SK-N-SH treated with all-trans-retinoic acid at 6 μM for 48 hours (cell line): ENCODE data around the gene TMBIM1.

Experiments used
- ATAC-seq: fragments of 200-7000 bp; cut with Tn5 transposase; 3 replicates; pipeline ENCODE4 v1.9.1; 2020; ENCODE audit warnings: mild to moderate bottlenecking, moderate library complexity
- ARNTL ChIP-seq: fragments of 450-650 bp; formaldehyde crosslinking; IDR thresholded peaks from 2 replicates; pipeline ENCODE4 v1.5.0; 2020; ENCODE audit warnings: low read depth, mild to moderate bottlenecking, moderate library complexity, borderline replicate concordance
- BACH2 ChIP-seq: fragments of 250-450 bp; sonication (Bioruptor Pico); IDR thresholded peaks from 2 replicates; pipeline ENCODE4 v1.9.0; 2021; ENCODE audit warnings: mild to moderate bottlenecking, borderline replicate concordance
- CREB5 ChIP-seq: fragments of 250-450 bp; sonication (Bioruptor Pico); IDR thresholded peaks from 2 replicates; pipeline ENCODE4 v1.5.1; 2020; ENCODE audit warnings: low read depth, mild to moderate bottlenecking, moderate library complexity
- CSDC2 ChIP-seq: fragments of 250-450 bp; sonication (Bioruptor Pico); IDR thresholded peaks from 2 replicates; pipeline ENCODE4 v1.5.0; 2020; ENCODE audit warnings: mild to moderate bottlenecking, moderate library complexity
- CSRNP3 ChIP-seq: fragments of 250-450 bp; sonication (Bioruptor Pico); IDR thresholded peaks from 2 replicates; pipeline ENCODE4 v1.5.1; 2021; ENCODE audit warnings: mild to moderate bottlenecking, moderate library complexity
- ESRRG ChIP-seq: fragments of 250-450 bp; sonication (Bioruptor Pico); IDR thresholded peaks from 2 replicates; pipeline ENCODE4 v1.6.1; 2021; ENCODE audit warnings: mild to moderate bottlenecking
- GLIS3 ChIP-seq: fragments of 250-450 bp; sonication (Bioruptor Pico); IDR thresholded peaks from 2 replicates; pipeline ENCODE4 v1.5.0; 2020; ENCODE audit warnings: mild to moderate bottlenecking, moderate library complexity
- ISL1 ChIP-seq: fragments of 250-450 bp; sonication (Bioruptor Pico); IDR thresholded peaks from 2 replicates; pipeline ENCODE4 v2.1.2; 2022; ENCODE audit warnings: mild to moderate bottlenecking, moderate library complexity
- OSR1 ChIP-seq: fragments of 250-450 bp; sonication (Bioruptor Pico); IDR thresholded peaks from 2 replicates; pipeline ENCODE4 v1.8.0; 2022; ENCODE audit warnings: moderate library complexity, mild to moderate bottlenecking, inconsistent platforms
- SNAI2 ChIP-seq: fragments of 250-450 bp; sonication (Bioruptor Pico); IDR thresholded peaks from 2 replicates; pipeline ENCODE4 v1.5.0; 2020; ENCODE audit warnings: mild to moderate bottlenecking, moderate library complexity
- TCF4 ChIP-seq: fragments of 250-450 bp; sonication (Bioruptor Pico); IDR thresholded peaks from 2 replicates; pipeline ENCODE4 v1.8.0; 2021; ENCODE audit warnings: mild to moderate bottlenecking, moderate library complexity, borderline replicate concordance
- TOX ChIP-seq: fragments of 250-450 bp; sonication (Bioruptor Pico); IDR thresholded peaks from 2 replicates; pipeline ENCODE4 v1.8.0; 2021; ENCODE audit warnings: mild to moderate bottlenecking, moderate library complexity, borderline replicate concordance
- TSHZ2 ChIP-seq: fragments of 250-450 bp; sonication (Bioruptor Pico); IDR thresholded peaks from 2 replicates; pipeline ENCODE4 v1.5.0; 2020; ENCODE audit warnings: mild to moderate bottlenecking, moderate library complexity
- ZC3H10 ChIP-seq: fragments of 250-450 bp; sonication (Bioruptor Pico); IDR thresholded peaks from 2 replicates; pipeline ENCODE4 v1.5.1; 2021; ENCODE audit warnings: mild to moderate bottlenecking, moderate library complexity
- ZFP3 ChIP-seq: fragments of 250-450 bp; sonication (Bioruptor Pico); IDR thresholded peaks from 2 replicates; pipeline ENCODE4 v1.5.0; 2020; ENCODE audit warnings: mild to moderate bottlenecking, moderate library complexity
- ZFP30 ChIP-seq: fragments of 450-650 bp; formaldehyde crosslinking; IDR thresholded peaks from 2 replicates; pipeline ENCODE4 v1.5.0; 2022; ENCODE audit warnings: mild to moderate bottlenecking, moderate library complexity
- ZNF565 ChIP-seq: fragments of 450-650 bp; formaldehyde crosslinking; conservative IDR thresholded peaks from 2 replicates; pipeline ENCODE4 v1.5.0; 2020; ENCODE audit warnings: low read depth, mild to moderate bottlenecking, moderate library complexity
- ZNF70 ChIP-seq: fragments of 450-650 bp; formaldehyde crosslinking; IDR thresholded peaks from 2 replicates; pipeline ENCODE4 v1.5.0; 2020; ENCODE audit warnings: mild to moderate bottlenecking, moderate library complexity

TMBIM1 gene

GRCh38 chr2:218278531-218279360 lies 13.6 kb downstream of the TMBIM1 start:
- ATAC-seq: no peak
- no peak for TF ChIP-seq ZFP30
- no peak for TF ChIP-seq CSRNP3 (CRISPR knock-in tag)

GRCh38 chr2:218277921-218278320 lies 14.4 kb downstream of the TMBIM1 start:
- no peak for TF ChIP-seq ARNTL (CRISPR knock-in tag)
- TF ChIP-seq ZC3H10 (CRISPR knock-in tag): no peak
- no peak for TF ChIP-seq GLIS3 (CRISPR knock-in tag)
- no peak for TF ChIP-seq ZNF70 (CRISPR knock-in tag)
- no peak for TF ChIP-seq ZFP3 (CRISPR knock-in tag)
- no peak for TF ChIP-seq ISL1 (CRISPR knock-in tag)
- TF ChIP-seq TCF4 (CRISPR knock-in tag): no peak
- TF ChIP-seq TSHZ2: no peak
- TF ChIP-seq ZNF565: no peak
- no peak for TF ChIP-seq SNAI2
- TF ChIP-seq CREB5 (CRISPR knock-in tag): no peak
- no peak for TF ChIP-seq OSR1 (CRISPR knock-in tag)
- TF ChIP-seq CSDC2 (CRISPR knock-in tag): no peak
- TF ChIP-seq ZFP30: no peak
- TF ChIP-seq CSRNP3 (CRISPR knock-in tag): no peak
- no peak for TF ChIP-seq BACH2 (CRISPR knock-in tag)
- no peak for TF ChIP-seq ESRRG (CRISPR knock-in tag)
- ATAC-seq: no peak

GRCh38 chr2:218276986-218277755 lies 15.1 kb downstream of the TMBIM1 start:
- TF ChIP-seq ZNF70 (CRISPR knock-in tag): no peak
- no peak for TF ChIP-seq GLIS3 (CRISPR knock-in tag)
- no peak for TF ChIP-seq SNAI2
- no peak for TF ChIP-seq CSDC2 (CRISPR knock-in tag)
- TF ChIP-seq TSHZ2: no peak
- no peak for TF ChIP-seq ZFP30
- TF ChIP-seq ESRRG (CRISPR knock-in tag): no peak
- no peak for TF ChIP-seq TOX (CRISPR knock-in tag)
- no peak for TF ChIP-seq ZFP3 (CRISPR knock-in tag)
- no peak for ATAC-seq
